ENCODE results near the gene TAC3.
"Not testable (repeated sequence)": the region's sequence is repeated elsewhere in the genome, so short reads cannot be mapped to it uniquely, and the experiment has no call there.

The TAC3 gene

GRCh38 chr12:56980941-56981530 lies 35.3 kb downstream of the TAC3 start:
- H3K27ac ChIP-seq: no peak overlapping the region
- no peak overlapping the region for H3K4me2 ChIP-seq
- H3K36me3 ChIP-seq (ENCODE audit: insufficient read depth): no peaks in the 10 kb centered on the region
- H4K20me1 ChIP-seq (ENCODE audit: insufficient read depth): no peaks in the 10 kb centered on the region
- H3K4me3 ChIP-seq (IDR thresholded peaks at IDR 0.05; ENCODE audit: insufficient read depth, low read depth, low read length): no peak overlapping the region
- no peaks in the 10 kb centered on the region for H3K79me2 ChIP-seq (ENCODE audit: insufficient read depth, low read depth)
- TF ChIP-seq CTCF (conservative IDR thresholded peaks at IDR 0.05; ENCODE audit: low read depth, low read length): no peak
- H3K27me3 ChIP-seq (ENCODE audit: insufficient read depth, low read depth): no peaks in the 10 kb centered on the region
- no peak overlapping the region for H2AFZ ChIP-seq (ENCODE audit: low read depth)
- peaks cover 11% of the 10 kb centered on the region for H3K4me1 ChIP-seq (ENCODE audit: low read depth, poor library complexity, severe bottlenecking)
- H3K9ac ChIP-seq: no peak overlapping the region

GRCh38 chr12:56980268-56980667 lies 36.1 kb downstream of the TAC3 start:
- Histone ChIP-seq H3K36me3 (ENCODE audit: insufficient read depth) (no peaks in the 10 kb centered on the region), H3K27me3 (ENCODE audit: insufficient read depth, low read depth) (no peaks in the 10 kb centered on the region), H2AFZ (ENCODE audit: low read depth) (no peak overlapping the region), H3K4me3 (IDR thresholded peaks at IDR 0.05; ENCODE audit: insufficient read depth, low read depth, low read length) (no peak overlapping the region), H4K20me1 (ENCODE audit: insufficient read depth) (no peaks in the 10 kb centered on the region), H3K79me2 (ENCODE audit: insufficient read depth, low read depth) (no peaks in the 10 kb centered on the region), H3K9ac (no peak overlapping the region), H3K4me1 (ENCODE audit: low read depth, poor library complexity, severe bottlenecking) (peaks cover 11% of the 10 kb centered on the region), H3K27ac (no peak overlapping the region), H3K4me2 (no peak overlapping the region; the same call in 1 of the 2 replicates)
- TF ChIP-seq CTCF (conservative IDR thresholded peaks at IDR 0.05; ENCODE audit: low read depth, low read length): no peak

GRCh38 chr12:56979628-56980027 lies 36.7 kb downstream of the TAC3 start:
- H3K4me3 ChIP-seq (IDR thresholded peaks at IDR 0.05; ENCODE audit: insufficient read depth, low read depth, low read length): no peak overlapping the region
- no peak overlapping the region; the same call in 1 of the 2 replicates for H2AFZ ChIP-seq (ENCODE audit: low read depth)
- no peaks in the 10 kb centered on the region for H4K20me1 ChIP-seq (ENCODE audit: insufficient read depth)
- peaks cover 11% of the 10 kb centered on the region for H3K4me1 ChIP-seq (ENCODE audit: low read depth, poor library complexity, severe bottlenecking)
- H3K4me2 ChIP-seq: no peak overlapping the region; the same call in 1 of the 2 replicates
- H3K9ac ChIP-seq: no peak overlapping the region
- H3K27me3 ChIP-seq (ENCODE audit: insufficient read depth, low read depth): no peaks in the 10 kb centered on the region
- H3K36me3 ChIP-seq (ENCODE audit: insufficient read depth): no peaks in the 10 kb centered on the region
- H3K79me2 ChIP-seq (ENCODE audit: insufficient read depth, low read depth): no peaks in the 10 kb centered on the region
- TF ChIP-seq CTCF (conservative IDR thresholded peaks at IDR 0.05; ENCODE audit: low read depth, low read length): no peak
- H3K27ac ChIP-seq: no peak overlapping the region

GRCh38 chr12:56978397-56979138 lies 37.8 kb downstream of the TAC3 start:
- H3K27me3 ChIP-seq (ENCODE audit: insufficient read depth, low read depth): no peaks in the 10 kb centered on the region
- H2AFZ ChIP-seq (ENCODE audit: low read depth): no peak overlapping the region
- no peak overlapping the region for H3K9ac ChIP-seq
- no peak overlapping the region for H3K4me3 ChIP-seq (IDR thresholded peaks at IDR 0.05; ENCODE audit: insufficient read depth, low read depth, low read length)
- no peaks in the 10 kb centered on the region for H3K79me2 ChIP-seq (ENCODE audit: insufficient read depth, low read depth)
- no peaks in the 10 kb centered on the region for H4K20me1 ChIP-seq (ENCODE audit: insufficient read depth)
- H3K4me2 ChIP-seq: no peak overlapping the region
- no peaks in the 10 kb centered on the region for H3K36me3 ChIP-seq (ENCODE audit: insufficient read depth)
- peaks cover 11% of the 10 kb centered on the region for H3K4me1 ChIP-seq (ENCODE audit: low read depth, poor library complexity, severe bottlenecking)
- no peak for TF ChIP-seq CTCF (conservative IDR thresholded peaks at IDR 0.05; ENCODE audit: low read depth, low read length)
- H3K27ac ChIP-seq: no peak overlapping the region

GRCh38 chr12:56977361-56977760 lies 39.0 kb downstream of the TAC3 start:
- H3K27ac ChIP-seq; H3K36me3 ChIP-seq (ENCODE audit: insufficient read depth); H4K20me1 ChIP-seq (ENCODE audit: insufficient read depth); H3K4me2 ChIP-seq; H3K9ac ChIP-seq; H3K4me3 ChIP-seq (IDR thresholded peaks at IDR 0.05; ENCODE audit: insufficient read depth, low read depth, low read length); H3K79me2 ChIP-seq (ENCODE audit: insufficient read depth, low read depth); H2AFZ ChIP-seq (ENCODE audit: low read depth); H3K27me3 ChIP-seq (ENCODE audit: insufficient read depth, low read depth): not testable (repeated sequence)
- peaks cover 11% of the 10 kb centered on the region for H3K4me1 ChIP-seq (ENCODE audit: low read depth, poor library complexity, severe bottlenecking)

GRCh38 chr12:56974224-56974623 lies 42.1 kb downstream of the TAC3 start:
- H3K9ac ChIP-seq; H2AFZ ChIP-seq (ENCODE audit: low read depth); H4K20me1 ChIP-seq (ENCODE audit: insufficient read depth); H3K36me3 ChIP-seq (ENCODE audit: insufficient read depth); H3K79me2 ChIP-seq (ENCODE audit: insufficient read depth, low read depth); H3K27ac ChIP-seq; H3K4me3 ChIP-seq (IDR thresholded peaks at IDR 0.05; ENCODE audit: insufficient read depth, low read depth, low read length); H3K4me1 ChIP-seq (ENCODE audit: low read depth, poor library complexity, severe bottlenecking); H3K4me2 ChIP-seq; H3K27me3 ChIP-seq (ENCODE audit: insufficient read depth, low read depth): not testable (repeated sequence)

- H3K79me2 ChIP-seq (ENCODE audit: insufficient read depth, low read depth); H3K4me2 ChIP-seq; H3K4me3 ChIP-seq (IDR thresholded peaks at IDR 0.05; ENCODE audit: insufficient read depth, low read depth, low read length); H3K27me3 ChIP-seq (ENCODE audit: insufficient read depth, low read depth); H3K36me3 ChIP-seq (ENCODE audit: insufficient read depth); H2AFZ ChIP-seq (ENCODE audit: low read depth); H3K27ac ChIP-seq; H3K9ac ChIP-seq; H4K20me1 ChIP-seq (ENCODE audit: insufficient read depth): not testable (repeated sequence)
- peaks cover 17% of the 10 kb centered on the region for H3K4me1 ChIP-seq (ENCODE audit: low read depth, poor library complexity, severe bottlenecking)
These were observed 47.4 kb downstream of the TAC3 start for GRCh38 chr12:56968910-56969309.

Measured in KMS-11 (cell line).